NT2/D1 (cell line): ENCODE data around the gene TLE4.
"Not testable (repeated sequence)": the region's sequence is repeated elsewhere in the genome, so short reads cannot be mapped to it uniquely, and the experiment has no call there.

Experiments
- DNase-seq: peaks from one replicate; pipeline ENCODE4 v3.0.0-alpha.2; 2011; ENCODE audit warnings: low read depth, low spot score
- H3K27me3 ChIP-seq: 2 replicates; pipeline ENCODE4 v1.6.0; 2011; ENCODE audit warnings: mild to moderate bottlenecking; ENCODE audit not compliant: insufficient read length, insufficient read depth
- H3K36me3 ChIP-seq: 2 replicates; pipeline ENCODE4 v1.6.1; 2011; ENCODE audit warnings: mild to moderate bottlenecking, low read length, mixed read lengths; ENCODE audit not compliant: insufficient read depth, insufficient read length
- H3K4me1 ChIP-seq: 2 replicates; pipeline ENCODE4 v1.5.1; 2011; ENCODE audit not compliant: insufficient read depth, insufficient read length
- H3K4me3 ChIP-seq: 2 replicates; pipeline ENCODE4 v1.5.1; 2011; ENCODE audit warnings: low read depth; ENCODE audit not compliant: insufficient read length
- H3K9ac ChIP-seq: 2 replicates; pipeline ENCODE4 v1.6.0; 2011; ENCODE audit warnings: low read depth; ENCODE audit not compliant: insufficient read length
- H3K9me3 ChIP-seq: 2 replicates; pipeline ENCODE4 v1.5.1; 2011; ENCODE audit warnings: mild to moderate bottlenecking, low read length; ENCODE audit not compliant: insufficient read depth
- SUZ12 ChIP-seq: IDR thresholded peaks from 2 replicates; pipeline ENCODE4 v1.6.1; 2011; ENCODE audit not compliant: insufficient read length, insufficient read depth; ENCODE audit errors: extremely low read depth
- YY1 ChIP-seq: IDR thresholded peaks from 2 replicates; pipeline ENCODE4 v1.6.1; 2011; ENCODE audit not compliant: insufficient read length, insufficient read depth
- ZNF274 ChIP-seq: IDR thresholded peaks from 2 replicates; pipeline ENCODE4 v1.6.1; 2011; ENCODE audit warnings: mild to moderate bottlenecking, low read depth, low read length

Gene TLE4

DNA sequence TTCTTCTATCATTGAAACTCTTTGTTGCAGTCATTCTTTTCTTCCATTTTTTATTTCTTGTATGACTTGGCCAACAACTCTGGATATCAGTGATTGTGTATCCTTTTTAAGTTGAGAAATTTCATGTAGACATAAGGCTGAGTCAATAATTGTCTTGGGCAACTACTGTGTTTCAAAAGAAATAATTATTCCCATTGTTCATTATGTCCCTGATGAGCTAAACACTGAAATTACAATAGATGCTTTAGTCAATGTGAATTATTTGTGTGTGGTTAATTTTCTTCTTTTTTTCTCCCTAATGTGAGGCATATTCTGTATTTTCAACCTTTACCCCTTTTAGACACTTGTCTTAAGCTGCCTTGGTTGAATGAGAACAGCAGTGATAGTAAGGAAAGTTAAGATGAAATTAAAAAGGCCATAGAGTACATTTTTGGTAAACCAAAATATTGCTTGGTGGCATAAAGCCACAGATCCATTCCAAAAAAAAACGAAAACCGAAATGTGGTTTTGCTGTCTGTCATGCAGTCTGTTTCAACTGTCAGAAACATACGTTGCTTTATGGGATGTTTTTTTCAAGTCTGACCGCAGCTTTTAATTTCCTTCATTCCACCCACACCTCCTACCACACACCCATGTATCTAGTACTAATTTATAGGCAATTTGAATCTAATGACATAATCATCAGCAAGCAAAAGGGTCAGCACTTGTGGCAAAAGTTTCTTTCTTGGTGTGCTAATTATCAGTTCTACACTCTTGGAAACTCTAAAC lies 21.1 kb downstream of the TLE4 start:
- no peaks in the 10 kb centered on the region for H3K4me1 ChIP-seq
- H3K9ac ChIP-seq: no peak overlapping the region
- no peaks in the 10 kb centered on the region for H3K9me3 ChIP-seq
- no peak for TF ChIP-seq SUZ12
- TF ChIP-seq ZNF274: no peak
- TF ChIP-seq YY1: no peak
- H3K27me3 ChIP-seq: no peaks in the 10 kb centered on the region
- DNase-seq: no peak
- H3K4me3 ChIP-seq: no peak overlapping the region
- peaks cover 7% of the 10 kb centered on the region for H3K36me3 ChIP-seq

DNA sequence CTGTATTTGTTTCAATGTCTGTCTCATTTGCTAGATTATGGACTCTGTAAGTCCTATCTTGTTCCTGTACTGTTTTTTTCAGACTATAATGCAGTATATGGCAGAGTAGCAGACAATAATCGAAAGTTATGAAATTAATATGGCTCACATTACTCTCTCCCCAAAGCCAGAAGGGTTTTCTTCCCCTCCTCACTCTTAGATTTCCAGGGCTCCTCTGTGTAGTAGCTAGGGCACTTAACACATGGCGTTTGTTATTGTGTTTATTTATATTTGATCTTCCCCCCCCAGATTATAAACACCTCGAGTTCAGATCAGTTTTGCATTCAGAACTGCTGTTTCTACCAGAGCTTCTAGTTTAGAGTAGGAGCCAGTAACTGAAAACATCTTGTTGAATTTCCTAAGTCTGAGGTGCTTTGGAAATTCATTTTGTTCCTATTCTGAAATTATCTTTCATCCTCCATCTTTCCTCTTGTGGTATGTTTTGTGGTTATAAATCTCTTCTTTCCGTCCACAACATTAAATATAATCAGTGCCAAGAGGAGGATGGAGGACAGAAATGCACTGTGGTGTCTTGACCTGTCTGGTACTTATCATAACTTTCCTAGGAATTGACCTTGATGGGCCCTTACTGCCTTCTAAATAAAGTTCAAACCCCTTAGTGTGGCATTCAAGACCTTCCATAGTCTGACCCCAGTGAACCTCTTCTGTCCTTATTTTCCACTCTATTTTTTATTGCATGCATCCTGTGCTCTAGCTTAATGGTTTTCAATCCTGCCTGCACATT lies 27.0 kb downstream of the TLE4 start:
- Histone ChIP-seq H3K27me3 (no peaks in the 10 kb centered on the region), H3K4me3 (no peak overlapping the region), H3K9ac (no peak overlapping the region), H3K9me3 (peaks cover 9% of the 10 kb centered on the region; the same call in 1 of the 2 replicates), H3K4me1 (no peaks in the 10 kb centered on the region), H3K36me3 (peaks cover 5% of the 10 kb centered on the region)
- TF ChIP-seq YY1: no peak
- no peak for TF ChIP-seq ZNF274
- TF ChIP-seq SUZ12: no peak
- DNase-seq: no peak

DNA sequence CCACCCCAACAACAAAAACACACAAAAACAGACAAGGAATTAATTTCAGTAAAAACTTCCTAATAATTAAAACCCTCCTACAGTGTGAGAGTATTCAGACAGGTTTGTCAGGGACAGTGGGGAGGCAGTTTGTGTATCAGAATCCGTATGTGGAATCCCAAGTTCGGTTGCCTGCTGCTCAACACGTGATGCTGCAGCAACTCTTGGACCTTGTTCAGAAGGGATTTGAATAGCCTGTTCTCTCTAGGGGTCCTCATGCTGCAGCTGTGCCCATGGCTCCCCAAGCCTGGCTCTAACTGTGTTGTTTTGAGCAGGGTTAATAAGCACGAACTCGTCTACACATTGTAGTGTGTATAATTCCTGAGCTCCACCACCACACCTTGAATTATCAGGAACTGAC lies 28.7 kb downstream of the TLE4 start:
- H3K36me3 ChIP-seq: peaks cover 9% of the 10 kb centered on the region
- H3K9ac ChIP-seq: no peak overlapping the region
- H3K4me1 ChIP-seq: no peaks in the 10 kb centered on the region
- no peak overlapping the region for H3K4me3 ChIP-seq
- no peak for DNase-seq
- TF ChIP-seq SUZ12: no peak
- TF ChIP-seq YY1: no peak
- TF ChIP-seq ZNF274: no peak
- H3K27me3 ChIP-seq: no peaks in the 10 kb centered on the region
- H3K9me3 ChIP-seq: peaks cover 9% of the 10 kb centered on the region; the same call in 1 of the 2 replicates

DNA sequence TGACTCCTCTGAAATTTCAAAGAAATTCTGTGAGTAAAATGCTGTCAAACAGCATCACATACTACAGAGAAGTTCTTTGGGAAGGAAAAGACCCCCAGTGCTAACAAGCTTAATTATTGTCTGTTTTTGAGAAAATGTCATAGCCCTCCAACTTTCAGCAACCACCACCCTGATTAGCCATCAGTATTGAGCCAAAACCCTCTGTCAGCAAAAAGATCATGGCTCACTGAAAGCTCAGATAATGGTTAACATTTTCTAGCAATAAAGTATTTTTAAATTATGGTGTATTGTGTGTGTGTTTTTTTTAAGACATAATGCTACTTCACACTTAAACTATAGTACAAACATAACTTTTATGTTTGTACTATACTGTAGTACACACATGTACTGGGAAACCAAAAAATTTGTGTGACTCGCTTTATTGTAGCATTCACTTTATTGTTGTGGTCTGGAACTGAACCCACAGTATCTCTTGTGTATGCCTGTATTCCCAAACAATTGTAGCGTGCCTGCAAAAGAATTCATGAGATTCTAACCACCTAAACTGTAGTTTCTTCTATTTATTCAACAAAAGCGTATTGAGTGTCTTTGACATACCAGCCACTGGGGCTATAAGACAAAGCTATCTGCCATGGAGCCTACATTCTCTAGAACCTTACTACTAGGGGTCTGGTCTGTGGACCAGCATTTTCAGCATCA lies 31.6 kb downstream of the TLE4 start:
- no peak for DNase-seq

DNA sequence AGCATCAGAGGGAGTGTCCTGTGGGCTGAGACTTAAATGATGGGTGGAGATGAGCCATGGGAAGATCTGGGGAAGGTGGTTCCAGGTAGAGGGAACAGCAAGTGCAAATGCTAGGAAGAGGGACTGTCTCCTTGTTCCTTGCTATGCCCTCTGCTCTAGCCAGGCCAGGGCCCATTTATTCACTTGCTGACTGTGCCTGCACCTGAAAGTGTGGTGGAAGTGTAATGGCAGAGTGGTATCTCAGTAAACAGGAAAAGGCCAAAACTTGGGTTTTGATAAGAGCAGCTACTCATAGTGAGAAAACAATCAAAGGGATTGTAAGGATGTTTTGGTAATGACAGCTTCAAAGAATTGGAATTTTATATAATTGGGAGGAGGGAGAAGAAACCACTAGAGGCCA lies 32.4 kb downstream of the TLE4 start:
- peaks cover 9% of the 10 kb centered on the region; the same call in 1 of the 2 replicates for H3K9me3 ChIP-seq
- TF ChIP-seq ZNF274 (no peak), SUZ12 (no peak), YY1 (no peak)
- H3K4me3 ChIP-seq: no peak overlapping the region
- DNase-seq: no peak
- no peaks in the 10 kb centered on the region for H3K27me3 ChIP-seq
- H3K4me1 ChIP-seq: no peaks in the 10 kb centered on the region
- H3K9ac ChIP-seq: no peak overlapping the region
- peaks cover 9% of the 10 kb centered on the region for H3K36me3 ChIP-seq

More for the DNA sequence above, 31.6 kb downstream of the TLE4 start:
- TF ChIP-seq ZNF274 (no peak), YY1 (no peak), SUZ12 (no peak)
- Histone ChIP-seq H3K36me3 (peaks cover 9% of the 10 kb centered on the region), H3K27me3 (no peaks in the 10 kb centered on the region), H3K9me3 (peaks cover 9% of the 10 kb centered on the region; the same call in 1 of the 2 replicates), H3K4me1 (no peaks in the 10 kb centered on the region), H3K9ac (no peak overlapping the region), H3K4me3 (no peak overlapping the region)

DNA sequence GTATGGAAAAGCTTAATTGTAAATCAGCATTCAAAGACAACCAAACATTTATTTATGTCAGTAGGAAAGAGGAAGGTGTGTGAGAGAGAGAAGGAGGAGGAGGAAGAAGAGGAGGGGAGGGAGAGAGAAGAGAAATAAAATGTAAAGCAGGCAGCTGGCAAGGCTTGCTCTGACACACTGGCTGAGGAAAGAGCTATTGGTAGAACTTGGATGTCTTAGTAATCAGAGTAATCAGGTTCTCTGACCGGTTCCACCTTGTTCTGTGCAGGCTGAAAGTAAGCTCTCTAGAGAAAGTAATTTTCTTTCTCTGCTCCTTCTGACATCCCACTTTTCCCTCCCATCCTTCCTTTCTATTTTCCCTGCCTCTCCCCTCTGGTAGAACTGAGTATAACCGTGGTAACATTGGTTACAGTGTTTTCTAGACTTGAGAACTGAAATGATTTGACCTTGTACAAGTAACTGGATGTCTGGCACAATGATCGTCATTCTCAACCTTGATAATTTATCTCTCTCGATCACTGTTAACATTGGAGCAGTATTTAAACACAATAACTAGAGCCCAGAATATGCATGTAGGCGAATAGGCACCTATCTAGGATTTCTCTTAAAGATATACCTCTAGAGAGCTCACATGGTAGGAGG lies 33.3 kb downstream of the TLE4 start:
- Histone ChIP-seq H3K9me3 (peaks cover 9% of the 10 kb centered on the region; the same call in 1 of the 2 replicates), H3K9ac (no peak overlapping the region), H3K4me3 (no peak overlapping the region), H3K36me3 (peaks cover 9% of the 10 kb centered on the region), H3K4me1 (no peaks in the 10 kb centered on the region), H3K27me3 (no peaks in the 10 kb centered on the region)
- no peak for DNase-seq
- TF ChIP-seq YY1 (no peak), SUZ12 (no peak), ZNF274 (no peak)

DNA sequence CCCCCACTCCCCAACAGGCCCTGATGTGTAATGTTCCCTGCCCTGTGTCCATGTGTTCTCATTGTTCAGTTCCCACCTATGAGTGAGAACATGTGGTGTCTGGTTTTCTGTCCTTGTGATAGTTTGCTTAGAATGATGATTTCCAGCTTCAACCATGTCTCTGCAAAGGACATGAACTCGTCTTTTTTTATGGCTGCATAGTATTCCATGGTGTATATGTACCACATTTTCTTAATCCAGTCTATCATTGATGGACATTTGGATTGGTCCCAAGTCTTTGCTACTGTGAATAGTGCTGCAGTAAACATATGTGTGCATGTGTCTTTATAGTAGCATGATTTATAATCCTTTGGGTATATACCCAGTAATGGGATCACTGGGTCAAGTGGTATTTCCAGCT lies 34.8 kb downstream of the TLE4 start:
- not testable (repeated sequence) for H3K36me3 ChIP-seq, H3K9me3 ChIP-seq, H3K9ac ChIP-seq, DNase-seq, H3K4me3 ChIP-seq, H3K27me3 ChIP-seq, H3K4me1 ChIP-seq
